WTC11 (cell line): Measurements from ENCODE around the gene NHS. TPM values are rescaled to one million over a fixed set of nuclear protein-coding genes. Genes with fewer than 3 reads are reported as not detected.

Experiments
- ATAC-seq: fragments of 200-7000 bp; cut with Tn5 transposase; 2 replicates; pipeline ENCODE4 v1.10.0; 2021; ENCODE audit warnings: mild to moderate bottlenecking, moderate library complexity
- CTCF ChIA-PET: fragments of 300-600 bp; sonication (Branson Sonifier 250); formaldehyde crosslinking; loops from one replicate; lab custom pipeline; 2021; ENCODE audit warnings: antibody characterized with exemption; lab: Charles Lee
- POLR2A ChIA-PET: fragments of 350-600 bp; sonication (Branson Sonifier 250); formaldehyde crosslinking; loops from one replicate; lab custom pipeline; 2021; ENCODE audit warnings: antibody characterized with exemption; lab: Charles Lee
- DNase-seq: peaks from one replicate; pipeline ENCODE4 v3.0.0; 2021; ENCODE audit warnings: low spot score
- H3K27ac Mint-ChIP-seq: 2 replicates; pipeline ENCODE4 v1.8.0; 2021; ENCODE audit warnings: mixed read lengths
- H3K27me3 Mint-ChIP-seq: 2 replicates; pipeline ENCODE4 v1.8.0; 2021; ENCODE audit warnings: low read depth, mild to moderate bottlenecking, moderate library complexity, mixed read lengths
- H3K36me3 Mint-ChIP-seq: 2 replicates; pipeline ENCODE4 v1.8.0; 2021; ENCODE audit warnings: mixed read lengths
- H3K4me1 Mint-ChIP-seq: 2 replicates; pipeline ENCODE4 v1.8.0; 2022; ENCODE audit warnings: mixed read lengths
- H3K4me3 Mint-ChIP-seq: 2 replicates; pipeline ENCODE4 v1.8.0; 2021; ENCODE audit warnings: mild to moderate bottlenecking, moderate library complexity, mixed read lengths
- H3K9me3 Mint-ChIP-seq: 2 replicates; pipeline ENCODE4 v1.8.0; 2021; ENCODE audit warnings: mixed read lengths
- ARID4B ChIP-seq: sonication (generic); formaldehyde crosslinking; IDR thresholded peaks from 2 replicates; pipeline ENCODE4 v1.8.0; 2023; ENCODE audit warnings: missing genetic modification reagents, mild to moderate bottlenecking, borderline replicate concordance
- ATF2 ChIP-seq: sonication (generic); formaldehyde crosslinking; IDR thresholded peaks from 2 replicates; pipeline ENCODE4 v1.8.1; 2022; ENCODE audit warnings: low read depth, missing genetic modification reagents, borderline replicate concordance
- FOXP4 ChIP-seq: sonication (generic); formaldehyde crosslinking; IDR thresholded peaks from 2 replicates; pipeline ENCODE4 v1.8.0; 2022; ENCODE audit warnings: mild to moderate bottlenecking, missing genetic modification reagents
- GABPB1 ChIP-seq: sonication (generic); formaldehyde crosslinking; IDR thresholded peaks from 2 replicates; pipeline ENCODE4 v1.8.1; 2023; ENCODE audit warnings: mild to moderate bottlenecking, missing genetic modification reagents
- GRHL2 ChIP-seq: fragments of 250-450 bp; sonication (Bioruptor Pico); IDR thresholded peaks from 2 replicates; pipeline ENCODE4 v1.8.0; 2022; ENCODE audit warnings: mild to moderate bottlenecking, moderate library complexity; ENCODE audit not compliant: insufficient replicate concordance, severe bottlenecking
- HMGXB4 ChIP-seq: sonication (generic); formaldehyde crosslinking; IDR thresholded peaks from 2 replicates; pipeline ENCODE4 v1.8.1; 2023; ENCODE audit warnings: mild to moderate bottlenecking, moderate library complexity, missing genetic modification reagents
- NFE2L1 ChIP-seq: sonication (generic); formaldehyde crosslinking; IDR thresholded peaks from 2 replicates; pipeline ENCODE4 v1.8.1; 2023; ENCODE audit warnings: missing genetic modification reagents
- NR1H2 ChIP-seq: sonication (generic); formaldehyde crosslinking; IDR thresholded peaks from 2 replicates; pipeline ENCODE4 v1.9.0; 2021; ENCODE audit warnings: mild to moderate bottlenecking, moderate library complexity, missing genetic modification reagents
- PRRX2 ChIP-seq: fragments of 250-450 bp; sonication (Bioruptor Pico); IDR thresholded peaks from 2 replicates; pipeline ENCODE4 v1.8.0; 2021; ENCODE audit warnings: mild to moderate bottlenecking
- STAT6 ChIP-seq: sonication (generic); formaldehyde crosslinking; conservative IDR thresholded peaks from 2 replicates; pipeline ENCODE4 v1.8.1; 2023; ENCODE audit warnings: mild to moderate bottlenecking, low read depth, missing genetic modification reagents, moderate library complexity
- ZNF416 ChIP-seq: fragments of 250-450 bp; sonication (Bioruptor Pico); IDR thresholded peaks from 2 replicates; pipeline ENCODE4 v1.9.0; 2021; ENCODE audit warnings: mild to moderate bottlenecking, inconsistent platforms
- ZNF532 ChIP-seq: fragments of 250-450 bp; sonication (Bioruptor Pico); IDR thresholded peaks from 2 replicates; pipeline ENCODE4 v1.9.0; 2021; ENCODE audit warnings: mild to moderate bottlenecking, borderline replicate concordance
- total RNA-seq: library from RNA; stranded (reverse); gene quantifications from 3 replicates; pipeline ENCODE4 v1.2.3, GENCODE V29; 2021

Gene NHS
- total RNA-seq, 1 experiment from 2014 or later, result 5.8 TPM

GRCh38 chrX:17596061-17596460, 221.1 kb downstream of the NHS start:
- Mint-ChIP-seq H3K4me3 (no peak overlapping the region), H3K4me1 (peaks cover 12% of the 10 kb centered on the region), H3K36me3 (no peaks in the 10 kb centered on the region), H3K27ac (no peak overlapping the region), H3K27me3 (peaks cover 14% of the 10 kb centered on the region), H3K9me3 (no peaks in the 10 kb centered on the region)
- no peak for ATAC-seq
- POLR2A ChIA-PET, result no interaction called here
- TF ChIP-seq ATF2 (CRISPR knock-in tag) (no peak), STAT6 (CRISPR knock-in tag) (no peak)
- CTCF ChIA-PET, result no interaction called here
- DNase-seq, result no peak

- H3K4me1 Mint-ChIP-seq, result peaks cover 18% of the 10 kb centered on the region
- ATAC-seq (no peak), DNase-seq (no peak)
- H3K4me3 Mint-ChIP-seq, result no peak overlapping the region
- no peak overlapping the region for H3K27ac Mint-ChIP-seq
- TF ChIP-seq GABPB1 (CRISPR knock-in tag), result no peak
- no peak for TF ChIP-seq HMGXB4 (CRISPR knock-in tag)
- TF ChIP-seq PRRX2 (CRISPR knock-in tag), result no peak
- TF ChIP-seq ZNF532 (CRISPR knock-in tag), result no peak
- no peak for TF ChIP-seq ZNF416 (CRISPR knock-in tag)
- no peak for TF ChIP-seq NR1H2 (CRISPR knock-in tag)
- TF ChIP-seq ARID4B (CRISPR knock-in tag), result no peak
- TF ChIP-seq NFE2L1 (CRISPR knock-in tag), result no peak
- no peak for TF ChIP-seq GRHL2
- no peak for TF ChIP-seq FOXP4 (CRISPR knock-in tag)
- H3K27me3 Mint-ChIP-seq, result peaks cover 20% of the 10 kb centered on the region
- ChIA-PET CTCF (no interaction called here), POLR2A (no interaction called here)
- H3K9me3 Mint-ChIP-seq, result no peaks in the 10 kb centered on the region
- no peaks in the 10 kb centered on the region for H3K36me3 Mint-ChIP-seq
Measured at GRCh38 chrX:17596546-17597205, 221.7 kb downstream of the NHS start.
